GM23338 (cell line): ENCODE measurements around the gene MARCHF9. TPM values are rescaled to one million over a fixed set of nuclear protein-coding genes. Genes with fewer than 3 reads are reported as not detected.

Source experiments
- ATAC-seq: fragments of 200-7000 bp; cut with Tn5 transposase; 3 replicates; pipeline ENCODE4 v1.9.1; 2020
- DNase-seq: peaks from one replicate; pipeline ENCODE4 v3.0.0-alpha.2; 2015; ENCODE audit warnings: low spot score
- H2AFZ ChIP-seq: fragments of 200-600 bp; sonication (generic); 2 replicates; pipeline ENCODE4 v1.8.0; 2016; ENCODE audit warnings: antibody characterized with exemption, mild to moderate bottlenecking, moderate library complexity
- H3F3A ChIP-seq: fragments of 200-600 bp; sonication (generic); replicated peaks from 2 replicates; pipeline ENCODE4 v1.8.0; 2017; ENCODE audit warnings: antibody characterized with exemption, mixed run types, low read depth
- H3K27ac ChIP-seq: fragments of 200-600 bp; sonication (generic); 2 replicates; pipeline ENCODE4 v1.6.1; 2016; ENCODE audit warnings: low read depth
- H3K27me3 ChIP-seq: fragments of 200-600 bp; sonication (generic); 2 replicates; pipeline ENCODE4 v1.8.0; 2016; ENCODE audit warnings: mild to moderate bottlenecking, mixed run types, moderate library complexity; ENCODE audit not compliant: insufficient read depth
- H3K36me3 ChIP-seq: fragments of 200-600 bp; sonication (generic); 2 replicates; pipeline ENCODE4 v1.8.0; 2016; ENCODE audit warnings: mild to moderate bottlenecking; ENCODE audit not compliant: insufficient read depth
- H3K4me1 ChIP-seq: fragments of 200-600 bp; sonication (generic); 2 replicates; pipeline ENCODE4 v1.8.0; 2016; ENCODE audit warnings: mild to moderate bottlenecking, moderate library complexity; ENCODE audit not compliant: insufficient read depth
- H3K4me2 ChIP-seq: fragments of 200-600 bp; sonication (generic); 2 replicates; pipeline ENCODE4 v1.7.1; 2017; ENCODE audit warnings: mixed run types
- H3K4me3 ChIP-seq: fragments of 200-600 bp; sonication (generic); 2 replicates; pipeline ENCODE4 v1.6.1; 2016; ENCODE audit warnings: mixed run types
- H3K79me2 ChIP-seq: fragments of 200-600 bp; sonication (generic); replicated peaks from 2 replicates; pipeline ENCODE4 v1.8.0; 2017; ENCODE audit warnings: mild to moderate bottlenecking; ENCODE audit not compliant: insufficient read depth
- H3K9me2 ChIP-seq: fragments of 200-600 bp; sonication (generic); 2 replicates; pipeline ENCODE4 v1.8.0; 2017; ENCODE audit not compliant: insufficient read depth
- H4K20me1 ChIP-seq: fragments of 200-600 bp; sonication (generic); replicated peaks from 2 replicates; pipeline ENCODE4 v1.8.0; 2017; ENCODE audit warnings: mild to moderate bottlenecking; ENCODE audit not compliant: insufficient read depth
- H3K27ac Mint-ChIP-seq: 2 replicates; pipeline ENCODE4 v1.8.0; 2020; ENCODE audit warnings: inconsistent platforms, mild to moderate bottlenecking, moderate library complexity, mixed read lengths
- H3K27me3 Mint-ChIP-seq: 3 replicates; pipeline ENCODE4 v1.8.0; 2022; ENCODE audit warnings: low read depth, mild to moderate bottlenecking, moderate library complexity, mixed read lengths, inconsistent platforms; ENCODE audit not compliant: insufficient read depth, poor library complexity
- H3K36me3 Mint-ChIP-seq: 3 replicates; pipeline ENCODE4 v1.8.0; 2021; ENCODE audit warnings: low read depth, mild to moderate bottlenecking, inconsistent platforms, moderate library complexity, mixed read lengths
- H3K4me1 Mint-ChIP-seq: 3 replicates; pipeline ENCODE4 v1.8.0; 2020; ENCODE audit warnings: mild to moderate bottlenecking, inconsistent platforms, mixed read lengths
- H3K4me3 Mint-ChIP-seq: 3 replicates; pipeline ENCODE4 v1.8.0; 2021; ENCODE audit warnings: moderate library complexity, mild to moderate bottlenecking, inconsistent platforms, mixed read lengths
- H3K9me3 Mint-ChIP-seq: 3 replicates; pipeline ENCODE4 v1.8.0; 2020; ENCODE audit warnings: moderate library complexity, mild to moderate bottlenecking, inconsistent platforms, mixed read lengths
- EZH2 ChIP-seq: fragments of 200-600 bp; sonication (generic); IDR thresholded peaks from one replicate; pipeline ENCODE4 v1.8.0; 2017; ENCODE audit warnings: antibody characterized with exemption, mild to moderate bottlenecking, low read depth; ENCODE audit not compliant: unreplicated experiment
- EZH2phosphoT487 ChIP-seq: fragments of 200-600 bp; sonication (generic); IDR thresholded peaks from one replicate; pipeline ENCODE4 v1.8.1; 2018; ENCODE audit warnings: antibody characterized with exemption; ENCODE audit not compliant: unreplicated experiment
- JUNB ChIP-seq: IDR thresholded peaks from one replicate; pipeline ENCODE4 v1.6.1; 2016; ENCODE audit warnings: antibody characterized with exemption; ENCODE audit not compliant: unreplicated experiment
- polyA plus RNA-seq: library from polyadenylated mRNA; unstranded; fragments of >200 nt; fragmentation: Nextera tagmentation; extraction: Ambion mirVana; gene quantifications from 2 replicates; pipeline ENCODE4 v1.2.1, GENCODE V29; 2016
- total RNA-seq: library from RNA; depleted of rRNA; stranded (reverse); fragments of >200 nt; shearing (Covaris generic); gene quantifications from 2 replicates; pipeline ENCODE4 v1.2.3, GENCODE V29; 2014
- TF ChIP-seq, protein P1 (sequence below), 2 experiments: fragments of 200-600 bp in 1 of 2; sonication (generic) in 1 of 2; conservative IDR thresholded peaks; 2 replicates each; pipeline versions ENCODE4 v1.5.1 to v1.6.1; 2016 to 2017; ENCODE audit warnings: antibody characterized with exemption in 2 of 2, low read depth in 2 of 2, mild to moderate bottlenecking in 2 of 2, moderate library complexity in 1 of 2
- TF ChIP-seq, protein P2 (sequence below): IDR thresholded peaks from 2 replicates; pipeline ENCODE4 v1.6.1; 2016; ENCODE audit warnings: antibody characterized with exemption

Gene MARCHF9
- total and polyA plus RNA-seq, 2 experiments from 2014 or later: 2.9 to 3.3 TPM

GRCh38 chr12:57737467-57738460 is 17.1 kb upstream of the MARCHF9 start:
- no peaks in the 10 kb centered on the region for H3K9me2 ChIP-seq
- no peaks in the 10 kb centered on the region for H3K36me3 ChIP-seq
- DNase-seq (peak; percentile 58), ATAC-seq (peak; percentile 12)
- peaks cover 99% of the 10 kb centered on the region for H3K27me3 ChIP-seq
- Mint-ChIP-seq H3K4me1 (peaks cover 37% of the 10 kb centered on the region), H3K27ac (no peak overlapping the region), H3K9me3 (peaks cover 2% of the 10 kb centered on the region), H3K4me3 (peak overlapping the region; percentile 79; the same call in 2 of the 3 replicates), H3K36me3 (no peaks in the 10 kb centered on the region; the same call in 2 of the 3 replicates), H3K27me3 (peaks cover 88% of the 10 kb centered on the region)
- no peaks in the 10 kb centered on the region for H4K20me1 ChIP-seq
- no peak overlapping the region for H2AFZ ChIP-seq
- TF ChIP-seq, protein P1, sequence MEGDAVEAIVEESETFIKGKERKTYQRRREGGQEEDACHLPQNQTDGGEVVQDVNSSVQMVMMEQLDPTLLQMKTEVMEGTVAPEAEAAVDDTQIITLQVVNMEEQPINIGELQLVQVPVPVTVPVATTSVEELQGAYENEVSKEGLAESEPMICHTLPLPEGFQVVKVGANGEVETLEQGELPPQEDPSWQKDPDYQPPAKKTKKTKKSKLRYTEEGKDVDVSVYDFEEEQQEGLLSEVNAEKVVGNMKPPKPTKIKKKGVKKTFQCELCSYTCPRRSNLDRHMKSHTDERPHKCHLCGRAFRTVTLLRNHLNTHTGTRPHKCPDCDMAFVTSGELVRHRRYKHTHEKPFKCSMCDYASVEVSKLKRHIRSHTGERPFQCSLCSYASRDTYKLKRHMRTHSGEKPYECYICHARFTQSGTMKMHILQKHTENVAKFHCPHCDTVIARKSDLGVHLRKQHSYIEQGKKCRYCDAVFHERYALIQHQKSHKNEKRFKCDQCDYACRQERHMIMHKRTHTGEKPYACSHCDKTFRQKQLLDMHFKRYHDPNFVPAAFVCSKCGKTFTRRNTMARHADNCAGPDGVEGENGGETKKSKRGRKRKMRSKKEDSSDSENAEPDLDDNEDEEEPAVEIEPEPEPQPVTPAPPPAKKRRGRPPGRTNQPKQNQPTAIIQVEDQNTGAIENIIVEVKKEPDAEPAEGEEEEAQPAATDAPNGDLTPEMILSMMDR (conservative IDR thresholded peaks at IDR 0.05; ENCODE audit: low read depth in 2 of 2): peak; percentile 8 to 53; a peak in 2 of 4 replicates
- TF ChIP-seq EZH2phosphoT487 (peak; percentile 72), JUNB (no peak), EZH2 (peak; percentile 94)
- H3K79me2 ChIP-seq: no peaks in the 10 kb centered on the region
- H3K4me1 ChIP-seq: peaks cover 19% of the 10 kb centered on the region
- peak overlapping the region; percentile 91 for H3K4me2 ChIP-seq
- H3K4me3 ChIP-seq: peak overlapping the region; percentile 62
- H3F3A ChIP-seq: peaks cover 10% of the 10 kb centered on the region
- H3K27ac ChIP-seq: no peak overlapping the region

DNA sequence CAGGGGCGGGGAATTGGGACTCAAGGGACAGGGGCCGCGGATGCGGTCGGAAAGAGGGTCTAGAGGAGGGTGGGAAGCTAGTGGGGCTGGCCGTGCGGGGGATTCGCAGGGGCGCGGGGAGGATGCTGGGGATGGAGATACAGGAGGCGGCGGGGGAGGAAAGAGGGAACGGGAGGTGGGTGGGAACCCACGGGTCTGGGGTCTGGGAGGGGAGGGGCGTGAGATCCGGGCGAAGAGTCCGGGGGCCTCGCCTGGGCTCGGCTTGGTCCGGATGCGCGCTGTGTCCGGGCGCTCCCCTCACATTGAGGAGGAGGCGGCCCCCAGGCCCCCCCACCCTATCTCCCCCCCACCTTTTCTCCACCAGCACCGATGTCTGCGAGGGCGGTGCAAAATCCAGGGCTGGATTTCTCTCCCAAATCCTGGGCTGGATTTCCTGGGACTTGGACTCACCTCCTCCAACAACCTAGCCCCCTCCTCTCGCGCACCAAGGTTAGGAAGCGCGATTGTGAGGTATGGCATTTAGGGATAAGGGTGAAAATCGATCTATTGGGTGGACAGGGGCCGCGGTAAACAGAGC is 16.2 kb upstream of the MARCHF9 start, which contains the start of gene AGAP2:
Gene AGAP2, minus strand, starts transcription at position 82 of the 577 bp plus-strand sequence. CDS start 496 bp downstream, outside the sequence.
- DNase-seq: peak; percentile 92
- TF ChIP-seq EZH2phosphoT487 (no peak), JUNB (no peak), EZH2 (peak; percentile 64)
- TF ChIP-seq, protein P1 (conservative IDR thresholded peaks at IDR 0.05; ENCODE audit: low read depth in 2 of 2): no peak
- TF ChIP-seq, protein P2, sequence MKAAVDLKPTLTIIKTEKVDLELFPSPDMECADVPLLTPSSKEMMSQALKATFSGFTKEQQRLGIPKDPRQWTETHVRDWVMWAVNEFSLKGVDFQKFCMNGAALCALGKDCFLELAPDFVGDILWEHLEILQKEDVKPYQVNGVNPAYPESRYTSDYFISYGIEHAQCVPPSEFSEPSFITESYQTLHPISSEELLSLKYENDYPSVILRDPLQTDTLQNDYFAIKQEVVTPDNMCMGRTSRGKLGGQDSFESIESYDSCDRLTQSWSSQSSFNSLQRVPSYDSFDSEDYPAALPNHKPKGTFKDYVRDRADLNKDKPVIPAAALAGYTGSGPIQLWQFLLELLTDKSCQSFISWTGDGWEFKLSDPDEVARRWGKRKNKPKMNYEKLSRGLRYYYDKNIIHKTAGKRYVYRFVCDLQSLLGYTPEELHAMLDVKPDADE: 0 out of 2 replicates have a peak, but pooled peaks have one; percentile 22
- H3K4me1 Mint-ChIP-seq: peaks cover 37% of the 10 kb centered on the region
- Histone ChIP-seq H3K4me2 (peak within 1 kb of the TSS; percentile 91), H3K4me3 (peak within 1 kb of the TSS; percentile 62), H3K36me3 (no peaks in the 10 kb centered on the region), H2AFZ (peak within 1 kb of the TSS; percentile 43; the same call in 1 of the 2 replicates), H3K79me2 (no peaks in the 10 kb centered on the region), H3K9me2 (no peaks in the 10 kb centered on the region), H4K20me1 (no peaks in the 10 kb centered on the region), H3K27me3 (peaks cover 99% of the 10 kb centered on the region), H3F3A (peaks cover 10% of the 10 kb centered on the region), H3K4me1 (peaks cover 19% of the 10 kb centered on the region), H3K27ac (no peak within 1 kb of the TSS)
- no peak within 1 kb of the TSS for H3K27ac Mint-ChIP-seq
- H3K36me3 Mint-ChIP-seq: no peaks in the 10 kb centered on the region; the same call in 2 of the 3 replicates
- peaks cover 2% of the 10 kb centered on the region for H3K9me3 Mint-ChIP-seq
- H3K27me3 Mint-ChIP-seq: peaks cover 80% of the 10 kb centered on the region
- peak; percentile 14 for ATAC-seq
- peak within 1 kb of the TSS; percentile 67 for H3K4me3 Mint-ChIP-seq
